Measurements from ENCODE around the gene RANBP9. TPM values are rescaled to one million over a fixed set of nuclear protein-coding genes. Genes with fewer than 3 reads are reported as not detected.

RANBP9 gene
- total RNA-seq, 1 experiment from 2014 or later, result 44.5 TPM

GRCh38 chr6:13672904-13673303 is 38.7 kb downstream of the RANBP9 start:
- peaks cover 7% of the 10 kb centered on the region; the same call in 1 of the 2 replicates for H3K9me3 ChIP-seq (ENCODE audit: control insufficient read depth, insufficient read depth, low read depth, low read length)
- H3K27ac ChIP-seq (ENCODE audit: low read length), result no peak overlapping the region
- intact Hi-C loops (cut with micrococcal nuclease; ENCODE audit: unreplicated experiment), result no loop called here
- no peaks in the 10 kb centered on the region for H3K36me3 ChIP-seq (ENCODE audit: control insufficient read depth, insufficient read depth, low read length)
- H3K4me1 ChIP-seq (ENCODE audit: control insufficient read depth, insufficient read depth, low read length), result peaks cover 9% of the 10 kb centered on the region; the same call in 1 of the 2 replicates
- ChIA-PET CTCF (no interaction called here), POLR2A (no interaction called here)
- in situ Hi-C loops (cut with HindIII; ENCODE audit: low pct_unique_long_range_greater_than_20kb, low sequenced_read_pairs), result no loop called here
- TF ChIP-seq TCF7L2 (IDR thresholded peaks at IDR 0.05; ENCODE audit: low read depth, low read length) (no peak), SIN3A (IDR thresholded peaks at IDR 0.05; ENCODE audit: borderline replicate concordance, insufficient read depth, low read depth, low read length) (no peak), CTCF (IDR thresholded peaks at IDR 0.05) (no peak), POLR2AphosphoS5 (IDR thresholded peaks at IDR 0.05; ENCODE audit: low read depth, low read length) (no peak), REST (IDR thresholded peaks at IDR 0.05; ENCODE audit: insufficient read depth in 1 of 2, low read depth in 2 of 2, low read length in 1 of 2) (no peak)
- no peak for DNase-seq (ENCODE audit: low read depth, low spot score)
- ATAC-seq, result no peak
- H3K27me3 ChIP-seq (ENCODE audit: control insufficient read depth, insufficient read depth, low read length), result no peaks in the 10 kb centered on the region
- no TSS peak for BruUV-seq (replicated peaks)
- no peak overlapping the region for H3K4me3 ChIP-seq (ENCODE audit: low read depth in 2 of 2, low read length in 2 of 2)

- in situ Hi-C loops (cut with HindIII; ENCODE audit: low pct_unique_long_range_greater_than_20kb, low sequenced_read_pairs), result no loop called here
- H3K9me3 ChIP-seq (ENCODE audit: control insufficient read depth, insufficient read depth, low read depth, low read length), result peaks cover 7% of the 10 kb centered on the region; the same call in 1 of the 2 replicates
- CTCF ChIA-PET, result no interaction called here
- no peaks in the 10 kb centered on the region for H3K27me3 ChIP-seq (ENCODE audit: control insufficient read depth, insufficient read depth, low read length)
- intact Hi-C loops (cut with micrococcal nuclease; ENCODE audit: unreplicated experiment), result no loop called here
- ATAC-seq, result no peak
- no peak for DNase-seq (ENCODE audit: low read depth, low spot score)
- no TSS peak for BruUV-seq (replicated peaks)
- no peaks in the 10 kb centered on the region for H3K36me3 ChIP-seq (ENCODE audit: control insufficient read depth, insufficient read depth, low read length)
- H3K27ac ChIP-seq (ENCODE audit: low read length), result no peak overlapping the region
- POLR2A ChIA-PET, result no interaction called here
- peaks cover 9% of the 10 kb centered on the region; the same call in 1 of the 2 replicates for H3K4me1 ChIP-seq (ENCODE audit: control insufficient read depth, insufficient read depth, low read length)
- TF ChIP-seq POLR2AphosphoS5 (IDR thresholded peaks at IDR 0.05; ENCODE audit: low read depth, low read length) (no peak), REST (IDR thresholded peaks at IDR 0.05; ENCODE audit: insufficient read depth in 1 of 2, low read depth in 2 of 2, low read length in 1 of 2) (no peak), CTCF (IDR thresholded peaks at IDR 0.05) (no peak), TCF7L2 (IDR thresholded peaks at IDR 0.05; ENCODE audit: low read depth, low read length) (no peak), SIN3A (IDR thresholded peaks at IDR 0.05; ENCODE audit: borderline replicate concordance, insufficient read depth, low read depth, low read length) (no peak)
- H3K4me3 ChIP-seq (ENCODE audit: low read depth in 2 of 2, low read length in 2 of 2), result no peak overlapping the region
Observed at GRCh38 chr6:13671548-13672127, 40.0 kb downstream of the RANBP9 start.

Data from Panc1 (cell line).